HepG2 (cell line): ENCODE results near the gene PAIP1. TPM values are rescaled to one million over a fixed set of nuclear protein-coding genes. Genes with fewer than 3 reads are reported as not detected.

Experiments used
- CBFB ChIP-seq: sonication (generic); formaldehyde crosslinking; IDR thresholded peaks from 2 replicates; pipeline ENCODE4 v1.4.0; 2020; ENCODE audit warnings: missing genetic modification reagents
- EP300 ChIP-seq, 3 experiments: sonication (generic) in 1 of 3; formaldehyde crosslinking in 1 of 3; IDR thresholded peaks; 2 replicates each; pipeline versions ENCODE4 v1.5.1 to v1.6.1; 2011 to 2020; ENCODE audit warnings: low read depth in 2 of 3, low read length in 2 of 3, borderline replicate concordance in 1 of 3, improper control_type of control experiment in 1 of 3, mild to moderate bottlenecking in 1 of 3, missing genetic modification reagents in 1 of 3, moderate library complexity in 1 of 3
- EZH2 ChIP-seq: conservative IDR thresholded peaks from 2 replicates; pipeline ENCODE4 v1.6.1; 2012; ENCODE audit warnings: mild to moderate bottlenecking, low read depth, low read length, moderate library complexity
- HNF1B ChIP-seq: sonication (generic); formaldehyde crosslinking; IDR thresholded peaks from 2 replicates; pipeline ENCODE4 v1.5.1; 2020; ENCODE audit warnings: mild to moderate bottlenecking, moderate library complexity, missing genetic modification reagents
- IRF2 ChIP-seq: IDR thresholded peaks from 2 replicates; pipeline ENCODE4 v1.6.1; 2018; ENCODE audit warnings: missing genetic modification reagents, missing compliant biosample characterization
- KDM2A ChIP-seq: sonication (generic); formaldehyde crosslinking; IDR thresholded peaks from 2 replicates; pipeline ENCODE4 v1.4.0; 2020; ENCODE audit warnings: low read depth, missing genetic modification reagents, borderline replicate concordance
- MED8 ChIP-seq: sonication (generic); formaldehyde crosslinking; IDR thresholded peaks from 2 replicates; pipeline ENCODE4 v1.8.1; 2023; ENCODE audit warnings: mild to moderate bottlenecking, missing genetic modification reagents; ENCODE audit not compliant: insufficient replicate concordance
- MXI1 ChIP-seq: IDR thresholded peaks from 3 replicates; pipeline ENCODE4 v1.6.1; 2012; ENCODE audit warnings: low read depth, low read length, inconsistent platforms, borderline replicate concordance
- MYNN ChIP-seq: sonication (generic); formaldehyde crosslinking; IDR thresholded peaks from 2 replicates; pipeline ENCODE4 v1.4.0; 2020; ENCODE audit warnings: mild to moderate bottlenecking, low read depth, missing genetic modification reagents
- PCBP1 ChIP-seq: fragments of 200-400 bp; formaldehyde crosslinking; IDR thresholded peaks from 2 replicates; pipeline ENCODE4 v1.6.1; 2017; ENCODE audit warnings: mild to moderate bottlenecking, low read depth, low read length, borderline replicate concordance
- RBM39 ChIP-seq: fragments of 200-400 bp; formaldehyde crosslinking; IDR thresholded peaks from one replicate; pipeline ENCODE4 v1.6.1; 2018; ENCODE audit warnings: antibody characterized with exemption, mild to moderate bottlenecking, low read depth, low read length; ENCODE audit not compliant: poor library complexity, severe bottlenecking
- SIN3B ChIP-seq: fragments of 150-350 bp; IDR thresholded peaks from 2 replicates; pipeline ENCODE4 v1.6.1; 2014; ENCODE audit warnings: low read length
- ZBTB2 ChIP-seq: sonication (generic); formaldehyde crosslinking; IDR thresholded peaks from 2 replicates; pipeline ENCODE4 v1.8.0; 2022; ENCODE audit warnings: low read depth, missing genetic modification reagents
- ZBTB8A ChIP-seq: sonication (generic); formaldehyde crosslinking; IDR thresholded peaks from 2 replicates; pipeline ENCODE4 v1.4.0; 2020; ENCODE audit warnings: mild to moderate bottlenecking, low read depth, missing genetic modification reagents, borderline replicate concordance
- ZHX1 ChIP-seq: sonication (generic); formaldehyde crosslinking; IDR thresholded peaks from 2 replicates; pipeline ENCODE4 v1.8.1; 2022; ENCODE audit warnings: low read depth, mild to moderate bottlenecking, missing genetic modification reagents
- ZNF343 ChIP-seq: sonication (generic); formaldehyde crosslinking; IDR thresholded peaks from 2 replicates; pipeline ENCODE4 v1.4.0; 2020; ENCODE audit warnings: mild to moderate bottlenecking, missing genetic modification reagents
- ZNF441 ChIP-seq: sonication (generic); formaldehyde crosslinking; IDR thresholded peaks from 2 replicates; pipeline ENCODE4 v1.7.0; 2021; ENCODE audit warnings: missing genetic modification reagents, borderline replicate concordance
- ZNF749 ChIP-seq: sonication (generic); formaldehyde crosslinking; IDR thresholded peaks from 2 replicates; pipeline ENCODE4 v1.8.0; 2022; ENCODE audit warnings: mild to moderate bottlenecking, missing genetic modification reagents, moderate library complexity, borderline replicate concordance
- ZNF770 ChIP-seq: sonication (generic); formaldehyde crosslinking; IDR thresholded peaks from 2 replicates; pipeline ENCODE4 v1.5.0; 2020; ENCODE audit warnings: mild to moderate bottlenecking, missing genetic modification reagents
- polyA plus RNA-seq, 8 experiments: library from polyadenylated mRNA; depleted of rRNA in 3 of 8; stranded (reverse) in 7 of 8; unstranded in 1 of 8; fragments of >200 nt; fragmentation: Illumina TruSeq in 4 of 8; extraction: Trizol in 4 of 8; gene quantifications; 2 replicates each; pipeline versions ENCODE4 v1.2.1 to v1.2.3, GENCODE V29; 2011 to 2016; ENCODE audit warnings: low read depth in 4 of 8, missing spikeins in 1 of 8, mixed read lengths in 1 of 8; ENCODE audit not compliant: insufficient read depth in 1 of 8
- total RNA-seq, 5 experiments: library from RNA; depleted of rRNA; stranded (reverse); fragments of >200 nt; fragmentation: Illumina TruSeq; extraction: Trizol; gene quantifications; 2 replicates each; pipeline ENCODE4 v1.2.3, GENCODE V29; 2016; ENCODE audit warnings: low read depth in 1 of 5

Gene PAIP1
- total and polyA plus RNA-seq, 2 of the 13 experiments (the other 11 are each of a cell fraction or from before 2014, with no cell fraction given): 96.6 to 116 TPM

- TF ChIP-seq HNF1B (CRISPR knock-in tag) (no peak), SIN3B (peak; percentile 96), ZHX1 (CRISPR knock-in tag) (0 out of 2 replicates have a peak, but pooled peaks have one; percentile 25), ZNF343 (CRISPR knock-in tag) (0 out of 2 replicates have a peak, but pooled peaks have one; percentile 30), PCBP1 (0 out of 2 replicates have a peak, but pooled peaks have one; percentile 49), EZH2 (no peak), MXI1 (peak; percentile 83; the same call in 2 of the 3 replicates), EP300 (IDR thresholded peaks at IDR 0.05; ENCODE audit: low read depth in 2 of 2, low read length in 2 of 2) (no peak), EP300 (CRISPR knock-in tag; IDR thresholded peaks at IDR 0.05; ENCODE audit: borderline replicate concordance) (no peak), ZNF770 (CRISPR knock-in tag) (0 out of 2 replicates have a peak, but pooled peaks have one; percentile 23), MED8 (CRISPR knock-in tag) (no peak), ZBTB2 (no peak), ZBTB8A (CRISPR knock-in tag) (peak; percentile 54; the same call in 1 of the 2 replicates), KDM2A (CRISPR knock-in tag) (peak; percentile 87), RBM39 (no peak), IRF2 (CRISPR knock-in tag) (peak; percentile 59; the same call in 1 of the 2 replicates), ZNF441 (CRISPR knock-in tag) (0 out of 2 replicates have a peak, but pooled peaks have one; percentile 42), CBFB (CRISPR knock-in tag) (0 out of 2 replicates have a peak, but pooled peaks have one; percentile 56), MYNN (CRISPR knock-in tag) (no peak), ZNF749 (0 out of 2 replicates have a peak, but pooled peaks have one; percentile 46)
These were observed 41.8 kb downstream of the PAIP1 start, which contains the start of gene C5orf34 (continued) for GRCh38 chr5:43514816-43515677.
